Measurements from ENCODE around the gene AHNAK2.

DNA sequence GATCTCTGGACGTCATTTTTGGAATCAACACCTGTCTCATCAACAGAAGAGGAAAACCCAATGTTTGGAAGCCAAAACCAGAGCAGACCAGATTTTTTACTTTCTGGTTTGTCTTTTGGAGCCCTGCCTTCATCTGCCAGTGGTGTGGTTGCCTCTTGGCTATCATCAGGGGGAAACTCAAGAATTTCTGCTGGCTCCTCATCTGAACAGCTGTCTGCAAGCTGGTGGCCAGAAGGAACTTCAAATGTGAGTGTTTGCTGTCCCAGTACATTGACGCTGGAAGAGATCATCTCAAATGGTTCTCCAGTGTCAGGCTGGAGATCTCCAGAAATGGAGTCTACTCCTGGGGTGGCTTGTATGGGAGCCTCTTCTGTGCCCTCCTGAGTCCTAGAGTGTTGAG lies 39.7 kb downstream of the AHNAK2 start:
- TF ChIP-seq, protein P1, sequence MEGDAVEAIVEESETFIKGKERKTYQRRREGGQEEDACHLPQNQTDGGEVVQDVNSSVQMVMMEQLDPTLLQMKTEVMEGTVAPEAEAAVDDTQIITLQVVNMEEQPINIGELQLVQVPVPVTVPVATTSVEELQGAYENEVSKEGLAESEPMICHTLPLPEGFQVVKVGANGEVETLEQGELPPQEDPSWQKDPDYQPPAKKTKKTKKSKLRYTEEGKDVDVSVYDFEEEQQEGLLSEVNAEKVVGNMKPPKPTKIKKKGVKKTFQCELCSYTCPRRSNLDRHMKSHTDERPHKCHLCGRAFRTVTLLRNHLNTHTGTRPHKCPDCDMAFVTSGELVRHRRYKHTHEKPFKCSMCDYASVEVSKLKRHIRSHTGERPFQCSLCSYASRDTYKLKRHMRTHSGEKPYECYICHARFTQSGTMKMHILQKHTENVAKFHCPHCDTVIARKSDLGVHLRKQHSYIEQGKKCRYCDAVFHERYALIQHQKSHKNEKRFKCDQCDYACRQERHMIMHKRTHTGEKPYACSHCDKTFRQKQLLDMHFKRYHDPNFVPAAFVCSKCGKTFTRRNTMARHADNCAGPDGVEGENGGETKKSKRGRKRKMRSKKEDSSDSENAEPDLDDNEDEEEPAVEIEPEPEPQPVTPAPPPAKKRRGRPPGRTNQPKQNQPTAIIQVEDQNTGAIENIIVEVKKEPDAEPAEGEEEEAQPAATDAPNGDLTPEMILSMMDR (IDR thresholded peaks at IDR 0.05; ENCODE audit: poor library complexity): no peak
- TF ChIP-seq EZH2phosphoT487 (IDR thresholded peaks at IDR 0.05; ENCODE audit: low read depth, severe bottlenecking, unreplicated experiment): no peak
- TF ChIP-seq EZH2 (IDR thresholded peaks at IDR 0.05; ENCODE audit: borderline replicate concordance): no peak

Measured in hepatocyte (in vitro differentiated cells).